Measurements from ENCODE around the gene FUT3. TPM values are rescaled to one million over a fixed set of nuclear protein-coding genes. Genes with fewer than 3 reads are reported as not detected.

The FUT3 gene
- total and polyA plus RNA-seq, 2 experiments from 2014 or later: not detected

DNA sequence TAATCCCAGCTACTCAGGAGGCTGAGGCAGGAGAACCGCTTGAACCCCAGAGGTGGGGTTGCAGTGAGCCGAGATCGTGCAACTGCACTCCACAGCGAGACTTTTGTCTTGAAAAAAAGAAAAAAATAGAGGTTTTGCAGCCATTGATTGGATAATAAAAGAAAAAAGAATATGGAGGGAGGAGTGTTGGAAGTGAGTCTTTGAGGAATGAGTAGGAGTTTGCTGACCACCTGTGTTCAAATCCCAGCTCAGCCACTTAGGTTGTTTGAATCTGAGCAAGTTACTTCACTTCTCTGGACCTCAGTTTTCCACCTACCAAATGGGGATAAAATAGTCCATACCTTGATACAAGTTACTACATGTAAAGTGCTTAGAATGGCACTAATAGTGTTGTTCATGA, 40.1 kb downstream of the FUT3 start:
- H3K27ac ChIP-seq: no peak overlapping the region
- no peak overlapping the region for H3K4me2 ChIP-seq (ENCODE audit: unreplicated experiment)
- no peak overlapping the region for H2AFZ ChIP-seq
- no peak overlapping the region for H3K4me3 ChIP-seq
- no peak for DNase-seq
- H3K79me2 ChIP-seq (ENCODE audit: insufficient read depth): no peaks in the 10 kb centered on the region
- no peak for TF ChIP-seq EZH2phosphoT487 (IDR thresholded peaks at IDR 0.05; ENCODE audit: insufficient read depth, low read depth)
- TF ChIP-seq EZH2 (IDR thresholded peaks at IDR 0.05; ENCODE audit: insufficient read depth, poor library complexity, severe bottlenecking): no peak
- no peaks in the 10 kb centered on the region for H4K20me1 ChIP-seq (ENCODE audit: insufficient read depth)
- H3K9me3 ChIP-seq (ENCODE audit: low read depth): no peaks in the 10 kb centered on the region
- peaks cover 12% of the 10 kb centered on the region for H3K27me3 ChIP-seq (replicated peaks; ENCODE audit: insufficient read depth)
- in situ Hi-C loops (cut with MboI): no loop called here
- no peaks in the 10 kb centered on the region for H3K4me1 ChIP-seq (ENCODE audit: insufficient read depth)
- 93% methylated on average over 4 of the region's 4 CpGs for WGBS, 2 experiments (ENCODE audit: low coverage in 1 of 2, low lambda C conversion rate in 2 of 2, missing lambda C conversion rate in 2 of 2)
- no peak overlapping the region for H3K9ac ChIP-seq
- no peaks in the 10 kb centered on the region for H3K36me3 ChIP-seq (ENCODE audit: low read depth)
- H3F3A ChIP-seq (ENCODE audit: insufficient read depth): no peaks in the 10 kb centered on the region
- no peaks in the 10 kb centered on the region for H3K9me2 ChIP-seq (ENCODE audit: insufficient read depth)

DNA sequence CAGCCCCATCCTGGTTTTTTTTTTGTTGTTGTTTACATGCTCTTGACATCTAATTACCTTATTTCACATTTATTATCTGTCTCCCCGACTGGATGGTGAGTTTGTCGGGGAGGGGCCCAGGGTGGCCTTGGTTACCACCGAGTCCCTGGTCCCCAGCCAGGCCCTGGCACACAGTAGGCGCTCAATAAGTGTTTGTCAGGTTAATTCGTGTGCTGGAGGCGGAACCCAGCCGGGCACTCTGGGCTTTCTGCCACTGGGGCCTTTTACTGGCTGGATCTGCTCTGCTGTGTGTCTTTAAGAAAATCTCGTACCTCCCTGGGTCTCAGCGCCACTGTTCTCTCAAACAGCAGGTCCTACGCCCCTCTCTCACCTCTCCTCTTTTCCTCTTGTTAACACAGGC, 41.8 kb downstream of the FUT3 start:
- no peaks in the 10 kb centered on the region for H4K20me1 ChIP-seq (ENCODE audit: insufficient read depth)
- H3K9me2 ChIP-seq (ENCODE audit: insufficient read depth): no peaks in the 10 kb centered on the region
- no peaks in the 10 kb centered on the region for H3K79me2 ChIP-seq (ENCODE audit: insufficient read depth)
- no peak overlapping the region for H3K4me3 ChIP-seq
- H2AFZ ChIP-seq: no peak overlapping the region
- no peak for DNase-seq
- no peaks in the 10 kb centered on the region for H3K4me1 ChIP-seq (ENCODE audit: insufficient read depth)
- H3K36me3 ChIP-seq (ENCODE audit: low read depth): no peaks in the 10 kb centered on the region
- in situ Hi-C loops (cut with MboI): no loop called here
- TF ChIP-seq EZH2phosphoT487 (IDR thresholded peaks at IDR 0.05; ENCODE audit: insufficient read depth, low read depth) (no peak), EZH2 (IDR thresholded peaks at IDR 0.05; ENCODE audit: insufficient read depth, poor library complexity, severe bottlenecking) (no peak)
- H3K27me3 ChIP-seq (replicated peaks; ENCODE audit: insufficient read depth): peaks cover 18% of the 10 kb centered on the region
- H3K9ac ChIP-seq: no peak overlapping the region
- no peaks in the 10 kb centered on the region for H3K9me3 ChIP-seq (ENCODE audit: low read depth)
- no peaks in the 10 kb centered on the region for H3F3A ChIP-seq (ENCODE audit: insufficient read depth)
- H3K4me2 ChIP-seq (ENCODE audit: unreplicated experiment): no peak overlapping the region
- 56 to 58% methylated on average over 10 of the region's 10 CpGs for WGBS, 2 experiments (ENCODE audit: low coverage in 1 of 2, low lambda C conversion rate in 2 of 2, missing lambda C conversion rate in 2 of 2)
- no peak overlapping the region for H3K27ac ChIP-seq

DNA sequence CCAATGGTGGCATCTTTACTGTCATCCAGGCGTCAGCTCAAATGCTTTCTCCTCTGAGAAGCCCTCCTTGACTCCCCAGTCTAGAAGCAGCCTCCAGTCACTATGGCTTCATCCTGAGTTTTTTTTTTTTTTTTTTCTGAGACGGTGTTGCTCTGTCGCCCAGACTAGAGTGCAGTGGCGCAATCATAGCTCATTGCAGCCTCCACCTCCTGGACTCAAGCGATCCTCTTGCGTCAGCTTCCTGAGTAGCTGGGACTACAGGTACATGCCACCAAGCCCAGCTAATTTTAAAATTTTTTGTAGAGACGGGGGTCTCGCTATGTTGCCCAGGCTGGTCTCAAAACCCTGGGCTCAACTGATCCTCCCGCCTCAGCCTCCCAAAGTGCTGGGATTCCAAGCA, 42.2 kb downstream of the FUT3 start:
- Histone ChIP-seq H3F3A (ENCODE audit: insufficient read depth) (no peaks in the 10 kb centered on the region), H3K4me1 (ENCODE audit: insufficient read depth) (no peaks in the 10 kb centered on the region), H3K27ac (no peak overlapping the region), H3K27me3 (replicated peaks; ENCODE audit: insufficient read depth) (peaks cover 18% of the 10 kb centered on the region), H2AFZ (no peak overlapping the region), H3K9ac (no peak overlapping the region), H3K4me3 (no peak overlapping the region), H3K9me3 (ENCODE audit: low read depth) (no peaks in the 10 kb centered on the region), H3K36me3 (ENCODE audit: low read depth) (no peaks in the 10 kb centered on the region), H3K4me2 (ENCODE audit: unreplicated experiment) (no peak overlapping the region), H3K9me2 (ENCODE audit: insufficient read depth) (no peaks in the 10 kb centered on the region), H4K20me1 (ENCODE audit: insufficient read depth) (no peaks in the 10 kb centered on the region), H3K79me2 (ENCODE audit: insufficient read depth) (no peaks in the 10 kb centered on the region)
- DNase-seq: no peak
- in situ Hi-C loops (cut with MboI): no loop called here
- no peak for TF ChIP-seq EZH2phosphoT487 (IDR thresholded peaks at IDR 0.05; ENCODE audit: insufficient read depth, low read depth)
- TF ChIP-seq EZH2 (IDR thresholded peaks at IDR 0.05; ENCODE audit: insufficient read depth, poor library complexity, severe bottlenecking): no peak
- 80 to 90% methylated on average over 9 of the region's 9 CpGs for WGBS, 2 experiments (ENCODE audit: low coverage in 1 of 2, low lambda C conversion rate in 2 of 2, missing lambda C conversion rate in 2 of 2)

GRCh38 chr19:5808120-5808816, 43.0 kb downstream of the FUT3 start:
- in situ Hi-C loops (cut with MboI): no loop called here
- H3K79me2 ChIP-seq (ENCODE audit: insufficient read depth): no peaks in the 10 kb centered on the region
- H3K27ac ChIP-seq: no peak overlapping the region
- no peak overlapping the region for H3K4me3 ChIP-seq
- DNase-seq: no peak
- no peaks in the 10 kb centered on the region for H3F3A ChIP-seq (ENCODE audit: insufficient read depth)
- H3K4me1 ChIP-seq (ENCODE audit: insufficient read depth): no peaks in the 10 kb centered on the region
- no peaks in the 10 kb centered on the region for H4K20me1 ChIP-seq (ENCODE audit: insufficient read depth)
- TF ChIP-seq EZH2phosphoT487 (IDR thresholded peaks at IDR 0.05; ENCODE audit: insufficient read depth, low read depth) (no peak), EZH2 (IDR thresholded peaks at IDR 0.05; ENCODE audit: insufficient read depth, poor library complexity, severe bottlenecking) (no peak)
- H3K27me3 ChIP-seq (replicated peaks; ENCODE audit: insufficient read depth): peaks cover 15% of the 10 kb centered on the region
- H3K9me3 ChIP-seq (ENCODE audit: low read depth): no peaks in the 10 kb centered on the region
- H3K4me2 ChIP-seq (ENCODE audit: unreplicated experiment): no peak overlapping the region
- no peaks in the 10 kb centered on the region for H3K9me2 ChIP-seq (ENCODE audit: insufficient read depth)
- 81 to 82% methylated on average over 20 to 21 of the region's 21 CpGs for WGBS, 2 experiments (ENCODE audit: low coverage in 1 of 2, low lambda C conversion rate in 2 of 2, missing lambda C conversion rate in 2 of 2)
- H3K36me3 ChIP-seq (ENCODE audit: low read depth): no peaks in the 10 kb centered on the region
- no peak overlapping the region for H2AFZ ChIP-seq
- H3K9ac ChIP-seq: no peak overlapping the region

Measured in GM23248 (cell line).